Measurements from ENCODE around the gene CPLX1. TPM values are rescaled to one million over a fixed set of nuclear protein-coding genes. Genes with fewer than 3 reads are reported as not detected.
A peak's percentile ranks its signal among the peaks of the same experiment; 100 is the strongest.

CPLX1 gene
- total RNA-seq, 2 experiments from 2014 or later = 0.39 to 0.53 TPM

GRCh38 chr4:865572-865971 is 39.6 kb upstream of the CPLX1 start:
- CTCF ChIA-PET = no interaction called here
- Mint-ChIP-seq H3K27ac (no peak overlapping the region), H3K4me3 (no peak overlapping the region), H3K9me3 (ENCODE audit: insufficient read depth) (no peaks in the 10 kb centered on the region), H3K27me3 (ENCODE audit: low read depth) (no peaks in the 10 kb centered on the region), H3K36me3 (ENCODE audit: low read depth) (peaks cover 66% of the 10 kb centered on the region), H3K4me1 (ENCODE audit: low read depth) (no peaks in the 10 kb centered on the region)
- POLR2A ChIA-PET = no interaction called here
- DNase-seq (no peak), ATAC-seq (peak; percentile 17)

GRCh38 chr4:865121-865465 is 39.2 kb upstream of the CPLX1 start:
- Mint-ChIP-seq H3K4me3 (no peak overlapping the region), H3K4me1 (ENCODE audit: low read depth) (no peaks in the 10 kb centered on the region), H3K36me3 (ENCODE audit: low read depth) (peaks cover 65% of the 10 kb centered on the region), H3K27me3 (ENCODE audit: low read depth) (no peaks in the 10 kb centered on the region), H3K27ac (no peak overlapping the region), H3K9me3 (ENCODE audit: insufficient read depth) (no peaks in the 10 kb centered on the region)
- DNase-seq = no peak
- no peak for ATAC-seq
- CTCF ChIA-PET = no interaction called here
- POLR2A ChIA-PET = no interaction called here

- ATAC-seq (no peak), DNase-seq (no peak)
- no peak overlapping the region for H3K27ac Mint-ChIP-seq
- peaks cover 65% of the 10 kb centered on the region for H3K36me3 Mint-ChIP-seq (ENCODE audit: low read depth)
- ChIA-PET CTCF (no interaction called here), POLR2A (no interaction called here)
- no peaks in the 10 kb centered on the region for H3K4me1 Mint-ChIP-seq (ENCODE audit: low read depth)
- H3K4me3 Mint-ChIP-seq = no peak overlapping the region
- H3K27me3 Mint-ChIP-seq (ENCODE audit: low read depth) = no peaks in the 10 kb centered on the region
- no peaks in the 10 kb centered on the region for H3K9me3 Mint-ChIP-seq (ENCODE audit: insufficient read depth)
These were observed 38.7 kb upstream of the CPLX1 start for GRCh38 chr4:864456-865120.

GRCh38 chr4:860561-860960 is 34.6 kb upstream of the CPLX1 start:
- POLR2A ChIA-PET = no interaction called here
- Mint-ChIP-seq H3K9me3 (ENCODE audit: insufficient read depth) (peaks cover 20% of the 10 kb centered on the region), H3K4me1 (ENCODE audit: low read depth) (peaks cover 13% of the 10 kb centered on the region), H3K27me3 (ENCODE audit: low read depth) (no peaks in the 10 kb centered on the region), H3K4me3 (no peak overlapping the region), H3K36me3 (ENCODE audit: low read depth) (peaks cover 79% of the 10 kb centered on the region), H3K27ac (no peak overlapping the region)
- no peak for DNase-seq
- CTCF ChIA-PET = no interaction called here
- ATAC-seq = no peak

GRCh38 chr4:859496-859895 is 33.6 kb upstream of the CPLX1 start:
- Mint-ChIP-seq H3K36me3 (ENCODE audit: low read depth) (peaks cover 84% of the 10 kb centered on the region), H3K27ac (no peak overlapping the region), H3K27me3 (ENCODE audit: low read depth) (no peaks in the 10 kb centered on the region), H3K9me3 (ENCODE audit: insufficient read depth) (peaks cover 25% of the 10 kb centered on the region), H3K4me3 (no peak overlapping the region), H3K4me1 (ENCODE audit: low read depth) (peaks cover 13% of the 10 kb centered on the region)
- ATAC-seq (no peak), DNase-seq (no peak)
- ChIA-PET POLR2A (no interaction called here), CTCF (no interaction called here)

- DNase-seq = no peak
- H3K27ac Mint-ChIP-seq = no peak overlapping the region
- no peaks in the 10 kb centered on the region for H3K27me3 Mint-ChIP-seq (ENCODE audit: low read depth)
- ChIA-PET CTCF (no interaction called here), POLR2A (no interaction called here)
- peaks cover 86% of the 10 kb centered on the region for H3K36me3 Mint-ChIP-seq (ENCODE audit: low read depth)
- no peak overlapping the region for H3K4me3 Mint-ChIP-seq
- peaks cover 25% of the 10 kb centered on the region for H3K9me3 Mint-ChIP-seq (ENCODE audit: insufficient read depth)
- ATAC-seq = no peak
- H3K4me1 Mint-ChIP-seq (ENCODE audit: low read depth) = peaks cover 13% of the 10 kb centered on the region
These were observed 33.0 kb upstream of the CPLX1 start for GRCh38 chr4:858831-859451.

- Mint-ChIP-seq H3K27me3 (ENCODE audit: low read depth) (no peaks in the 10 kb centered on the region), H3K4me3 (no peak overlapping the region), H3K36me3 (ENCODE audit: low read depth) (peaks cover 87% of the 10 kb centered on the region), H3K27ac (peak overlapping the region; percentile 46), H3K9me3 (ENCODE audit: insufficient read depth) (peaks cover 25% of the 10 kb centered on the region), H3K4me1 (ENCODE audit: low read depth) (peaks cover 13% of the 10 kb centered on the region)
- ATAC-seq = no peak
- CTCF ChIA-PET = no interaction called here
- DNase-seq = no peak
- POLR2A ChIA-PET = interaction anchor here (0.6 kb wide), 1 partner anchor 113 kb away, joined by 3 read pairs; no protein-coding TSS in a partner anchor
These were observed 32.1 kb upstream of the CPLX1 start for GRCh38 chr4:858041-858481.

GRCh38 chr4:857461-857860 is 31.5 kb upstream of the CPLX1 start:
- ChIA-PET CTCF (no interaction called here), POLR2A (interaction anchor here (0.6 kb wide), 1 partner anchor 114 kb away, joined by 3 read pairs; no protein-coding TSS in a partner anchor)
- Mint-ChIP-seq H3K4me1 (ENCODE audit: low read depth) (peaks cover 13% of the 10 kb centered on the region), H3K27me3 (ENCODE audit: low read depth) (no peaks in the 10 kb centered on the region), H3K9me3 (ENCODE audit: insufficient read depth) (peaks cover 25% of the 10 kb centered on the region), H3K36me3 (ENCODE audit: low read depth) (peaks cover 86% of the 10 kb centered on the region), H3K27ac (peak overlapping the region; percentile 46), H3K4me3 (no peak overlapping the region)
- ATAC-seq (no peak), DNase-seq (no peak)

GRCh38 chr4:856225-856901 is 30.4 kb upstream of the CPLX1 start:
- H3K36me3 Mint-ChIP-seq (ENCODE audit: low read depth) = peaks cover 77% of the 10 kb centered on the region
- no peaks in the 10 kb centered on the region for H3K27me3 Mint-ChIP-seq (ENCODE audit: low read depth)
- peak overlapping the region; percentile 78 for H3K27ac Mint-ChIP-seq
- CTCF ChIA-PET = interaction anchor here (0.7 kb wide), 1 partner anchor 258 kb away, joined by 8 read pairs; no protein-coding TSS in a partner anchor
- peaks cover 13% of the 10 kb centered on the region for H3K4me1 Mint-ChIP-seq (ENCODE audit: low read depth)
- ATAC-seq (no peak), DNase-seq (no peak)
- POLR2A ChIA-PET = interaction anchor here (1.0 kb wide), 1 partner anchor 23 kb away, joined by 3 read pairs; no protein-coding TSS in a partner anchor
- no peak overlapping the region for H3K4me3 Mint-ChIP-seq
- peaks cover 25% of the 10 kb centered on the region for H3K9me3 Mint-ChIP-seq (ENCODE audit: insufficient read depth)

- CTCF ChIA-PET = interaction anchor here (0.7 kb wide), 1 partner anchor 259 kb away, joined by 8 read pairs; no protein-coding TSS in a partner anchor
- Mint-ChIP-seq H3K36me3 (ENCODE audit: low read depth) (peaks cover 80% of the 10 kb centered on the region), H3K9me3 (ENCODE audit: insufficient read depth) (peaks cover 25% of the 10 kb centered on the region), H3K27me3 (ENCODE audit: low read depth) (no peaks in the 10 kb centered on the region), H3K4me3 (no peak overlapping the region), H3K27ac (peak overlapping the region; percentile 78), H3K4me1 (ENCODE audit: low read depth) (peaks cover 13% of the 10 kb centered on the region)
- DNase-seq (no peak), ATAC-seq (no peak)
- POLR2A ChIA-PET = interaction anchor here (1.0 kb wide), 1 partner anchor 23 kb away, joined by 3 read pairs; no protein-coding TSS in a partner anchor
These were observed 29.9 kb upstream of the CPLX1 start for GRCh38 chr4:855880-856224.

GRCh38 chr4:854356-854755 is 28.4 kb upstream of the CPLX1 start:
- Mint-ChIP-seq H3K4me3 (no peak overlapping the region), H3K36me3 (ENCODE audit: low read depth) (peaks cover 72% of the 10 kb centered on the region), H3K27ac (no peak overlapping the region), H3K27me3 (ENCODE audit: low read depth) (no peaks in the 10 kb centered on the region), H3K9me3 (ENCODE audit: insufficient read depth) (peaks cover 25% of the 10 kb centered on the region), H3K4me1 (ENCODE audit: low read depth) (peaks cover 13% of the 10 kb centered on the region)
- no peak for DNase-seq
- POLR2A ChIA-PET = no interaction called here
- CTCF ChIA-PET = no interaction called here
- no peak for ATAC-seq

- ChIA-PET POLR2A (no interaction called here), CTCF (no interaction called here)
- no peak overlapping the region for H3K4me3 Mint-ChIP-seq
- no peaks in the 10 kb centered on the region for H3K27me3 Mint-ChIP-seq (ENCODE audit: low read depth)
- DNase-seq (no peak), ATAC-seq (no peak)
- H3K36me3 Mint-ChIP-seq (ENCODE audit: low read depth) = peaks cover 69% of the 10 kb centered on the region
- H3K27ac Mint-ChIP-seq = no peak overlapping the region
- peaks cover 22% of the 10 kb centered on the region for H3K9me3 Mint-ChIP-seq (ENCODE audit: insufficient read depth)
- peaks cover 13% of the 10 kb centered on the region for H3K4me1 Mint-ChIP-seq (ENCODE audit: low read depth)
These were observed 27.5 kb upstream of the CPLX1 start for GRCh38 chr4:853416-853781.
